T1000 (cell line): ENCODE results near the gene AK1.
A peak's percentile ranks its signal among the peaks of the same experiment; 100 is the strongest.

Experiments
- DNase-seq: peaks from one replicate; lab custom pipeline; 2025; ENCODE audit warnings: mixed read lengths; lab: John Stamatoyannopoulos, UW

AK1 gene

GRCh38 chr9:127877566-127877998 is at the start of gene AK1:
TSS of gene AK1 (minus strand) at chr9:127877675. CDS start at chr9:127874617, 3,058 bp downstream.
- peak; percentile 17 for DNase-seq

GRCh38 chr9:127926906-127927200 is 49.4 kb upstream of the AK1 start:
- DNase-seq: no peak

- no peak for DNase-seq
Observed at GRCh38 chr9:127925959-127926905, 48.8 kb upstream of the AK1 start.

- DNase-seq: no peak
Observed at GRCh38 chr9:127924736-127925444, 47.4 kb upstream of the AK1 start.

GRCh38 chr9:127923771-127924170 is 46.3 kb upstream of the AK1 start:
- DNase-seq: peak; percentile 71

- DNase-seq: no peak
Observed at GRCh38 chr9:127923046-127923445, 45.6 kb upstream of the AK1 start.

- peak; percentile 58 for DNase-seq
Observed at GRCh38 chr9:127921557-127922120, 44.2 kb upstream of the AK1 start.

- DNase-seq: no peak
Observed at GRCh38 chr9:127920794-127921193, 43.3 kb upstream of the AK1 start.

GRCh38 chr9:127919253-127919815 is 41.9 kb upstream of the AK1 start:
- DNase-seq: peak; percentile 87

GRCh38 chr9:127918183-127919107 is 41.0 kb upstream of the AK1 start:
- DNase-seq: no peak

- DNase-seq: no peak
Observed at GRCh38 chr9:127917603-127918002, 40.1 kb upstream of the AK1 start.

GRCh38 chr9:127916720-127917581 is 39.5 kb upstream of the AK1 start, which contains the start of gene ST6GALNAC4:
TSS of gene ST6GALNAC4 (minus strand) at chr9:127917041. CDS start at chr9:127916419, 622 bp downstream.
- peak; percentile 86 for DNase-seq

- DNase-seq: no peak
Observed at GRCh38 chr9:127915801-127916719, 38.6 kb upstream of the AK1 start.

GRCh38 chr9:127915325-127915752 is 37.9 kb upstream of the AK1 start:
- DNase-seq: no peak

- no peak for DNase-seq
Observed at GRCh38 chr9:127913682-127914081, 36.2 kb upstream of the AK1 start.

- no peak for DNase-seq
Observed at GRCh38 chr9:127912882-127913281, 35.4 kb upstream of the AK1 start.

GRCh38 chr9:127912296-127912695 is 34.8 kb upstream of the AK1 start:
- DNase-seq: no peak

GRCh38 chr9:127910613-127911205 is 33.2 kb upstream of the AK1 start:
- DNase-seq: no peak

GRCh38 chr9:127909839-127910273 is 32.4 kb upstream of the AK1 start:
- DNase-seq: no peak
